HepG2 (cell line): ENCODE data around the gene STIMATE. TPM values are rescaled to one million over a fixed set of nuclear protein-coding genes. Genes with fewer than 3 reads are reported as not detected.

Experiments used
- ATAC-seq: fragments of 200-7000 bp; cut with Tn5 transposase; 3 replicates; pipeline ENCODE4 v1.9.1; 2020; ENCODE audit warnings: mild to moderate bottlenecking, moderate library complexity
- BruUV-seq: library from RNA; stranded (reverse); fragments of 400-500 nt; replicated peaks from 2 replicates; lab custom pipeline; 2021; lab: Mats Ljungman, UMichigan
- CTCF ChIA-PET: fragments of 300-600 bp; formaldehyde crosslinking; extraction: SDS; loops from one replicate; lab custom pipeline; 2021; ENCODE audit warnings: low total read pairs, inconsistent platforms, low intra/inter-chr PET ratio; lab: Yijun Ruan, JAX
- POLR2A ChIA-PET: fragments of 350-600 bp; sonication (Branson Sonifier 250); formaldehyde crosslinking; loops from one replicate; lab custom pipeline; 2020; ENCODE audit warnings: antibody characterized with exemption, inconsistent platforms; lab: Yijun Ruan, JAX
- DNase-seq: peaks from one replicate; pipeline ENCODE4 v3.0.0-alpha.2; 2015; ENCODE audit warnings: low spot score
- FAIRE-seq: peaks from 3 replicates; lab custom pipeline; 2011; peaks lifted over from hg19 to GRCh38; lab: Jason Lieb, UNC
- H2AFZ ChIP-seq: one replicate; pipeline ENCODE4 v1.6.1; 2011; ENCODE audit warnings: low read length, inconsistent platforms
- H3K27ac ChIP-seq: fragments of 300-600 bp; 3 replicates; pipeline ENCODE4 v1.8.0; 2011; ENCODE audit warnings: mixed run types, mild to moderate bottlenecking, mixed read lengths, low read length, inconsistent platforms; ENCODE audit not compliant: insufficient read depth; ENCODE audit errors: extremely low read length
- H3K27me3 ChIP-seq, 2 experiments: fragments of 200-600 bp in 1 of 2; 2 replicates in 1 of 2; 3 replicates in 1 of 2; pipeline versions ENCODE4 v1.6.0 to v1.8.0; 2011; ENCODE audit warnings: low read length in 2 of 2, mild to moderate bottlenecking in 2 of 2, moderate library complexity in 2 of 2, inconsistent platforms in 1 of 2; ENCODE audit not compliant: insufficient read depth in 2 of 2, control insufficient read depth in 1 of 2
- H3K36me3 ChIP-seq, 2 experiments: fragments of 200-600 bp in 1 of 2; replicated peaks in 1 of 2; 2 replicates in 1 of 2; 3 replicates in 1 of 2; pipeline versions ENCODE4 v1.5.1 to v1.8.0; 2011; ENCODE audit warnings: low read length in 2 of 2, inconsistent platforms in 1 of 2; ENCODE audit not compliant: insufficient read depth in 2 of 2, control insufficient read depth in 1 of 2
- H3K4me1 ChIP-seq: 2 replicates; pipeline ENCODE4 v1.5.1; 2012; ENCODE audit warnings: low read length, inconsistent platforms; ENCODE audit not compliant: insufficient read depth
- H3K4me2 ChIP-seq: 2 replicates; pipeline ENCODE4 v1.6.0; 2011; ENCODE audit warnings: low read depth, low read length, inconsistent platforms
- H3K4me3 ChIP-seq, 3 experiments: fragments of 200-600 bp in 1 of 3; sonication (generic), shearing (Covaris generic) in 1 of 3; replicated peaks in 1 of 3; 2 replicates each; pipeline ENCODE4 v1.5.1; 2011 to 2016; ENCODE audit warnings: low read length in 3 of 3, inconsistent platforms in 2 of 3, low read depth in 2 of 3, mild to moderate bottlenecking in 2 of 3, control low read depth in 1 of 3, mixed read lengths in 1 of 3; ENCODE audit not compliant: insufficient read depth in 1 of 3
- H3K79me2 ChIP-seq: one replicate; pipeline ENCODE4 v1.6.1; 2011; ENCODE audit warnings: low read length, inconsistent platforms; ENCODE audit not compliant: insufficient read depth
- H3K9ac ChIP-seq: 2 replicates; pipeline ENCODE4 v1.6.0; 2011; ENCODE audit warnings: mild to moderate bottlenecking, low read depth, low read length, inconsistent platforms; ENCODE audit not compliant: insufficient read depth
- H3K9me3 ChIP-seq: 2 replicates; pipeline ENCODE4 v1.5.1; 2012; ENCODE audit warnings: mild to moderate bottlenecking, low read length
- H4K20me1 ChIP-seq: 2 replicates; pipeline ENCODE4 v1.6.0; 2011; ENCODE audit warnings: inconsistent platforms, mild to moderate bottlenecking, low read length, moderate library complexity; ENCODE audit not compliant: insufficient read depth
- PHF21A ChIP-seq: sonication (generic); formaldehyde crosslinking; IDR thresholded peaks from 2 replicates; pipeline ENCODE4 v1.5.0; 2020; ENCODE audit warnings: mild to moderate bottlenecking, missing genetic modification reagents
- RELA ChIP-seq: sonication (generic); formaldehyde crosslinking; IDR thresholded peaks from 2 replicates; pipeline ENCODE4 v1.4.0; 2020; ENCODE audit warnings: missing genetic modification reagents
- ZNF256 ChIP-seq: sonication (generic); formaldehyde crosslinking; conservative IDR thresholded peaks from 2 replicates; pipeline ENCODE4 v1.4.0; 2020; ENCODE audit warnings: missing genetic modification reagents
- ZNF44 ChIP-seq: sonication (generic); formaldehyde crosslinking; IDR thresholded peaks from 2 replicates; pipeline ENCODE4 v1.5.1; 2020; ENCODE audit warnings: mild to moderate bottlenecking, missing genetic modification reagents
- ZNF572 ChIP-seq: sonication (generic); formaldehyde crosslinking; IDR thresholded peaks from 2 replicates; pipeline ENCODE4 v1.5.1; 2020; ENCODE audit warnings: mild to moderate bottlenecking, missing genetic modification reagents
- ZSCAN29 ChIP-seq: sonication (generic); formaldehyde crosslinking; conservative IDR thresholded peaks from 2 replicates; pipeline ENCODE4 v1.4.0; 2020; ENCODE audit warnings: mild to moderate bottlenecking, missing genetic modification reagents
- WGBS: methylation state at CpG from one replicate; pipeline ENCODE4 v1.1.6; 2017; ENCODE audit warnings: low lambda C conversion rate; 5-methylcytosine and 5-hydroxymethylcytosine counted together
- in situ Hi-C: cut with HindIII; loops from 2 replicates; pipeline ENCODE4 v1.10.0; 2017; ENCODE audit warnings: low pct_unique_long_range_greater_than_20kb; ENCODE audit not compliant: extremely low pct_ligation_motif_present
- intact Hi-C: fragments of 100-400 bp; cut with micrococcal nuclease; formaldehyde crosslinking; loops from one replicate; pipeline ENCODE4 v1.10.0; 2022; ENCODE audit not compliant: unreplicated experiment
- polyA plus RNA-seq, 8 experiments: library from polyadenylated mRNA; depleted of rRNA in 3 of 8; stranded (reverse) in 7 of 8; unstranded in 1 of 8; fragments of >200 nt; fragmentation: Illumina TruSeq in 4 of 8; extraction: Trizol in 4 of 8; gene quantifications; 2 replicates each; pipeline versions ENCODE4 v1.2.1 to v1.2.3, GENCODE V29; 2011 to 2016; ENCODE audit warnings: low read depth in 4 of 8, missing spikeins in 1 of 8, mixed read lengths in 1 of 8; ENCODE audit not compliant: insufficient read depth in 1 of 8
- total RNA-seq, 5 experiments: library from RNA; depleted of rRNA; stranded (reverse); fragments of >200 nt; fragmentation: Illumina TruSeq; extraction: Trizol; gene quantifications; 2 replicates each; pipeline ENCODE4 v1.2.3, GENCODE V29; 2016; ENCODE audit warnings: low read depth in 1 of 5
- TF ChIP-seq, protein P1 (sequence below): sonication (generic); formaldehyde crosslinking; IDR thresholded peaks from 2 replicates; pipeline ENCODE4 v1.4.0; 2020; ENCODE audit warnings: missing genetic modification reagents, mild to moderate bottlenecking, borderline replicate concordance
- TF ChIP-seq, protein P2 (sequence below): sonication (generic); formaldehyde crosslinking; IDR thresholded peaks from one replicate; pipeline ENCODE4 v1.5.1; 2020; ENCODE audit warnings: mild to moderate bottlenecking, missing genetic modification reagents; ENCODE audit errors: not compliant biosample characterization

STIMATE gene
- total and polyA plus RNA-seq, 2 of the 13 experiments (the other 11 are each of a cell fraction or from before 2014, with no cell fraction given), result 5.7 to 11.7 TPM

DNA sequence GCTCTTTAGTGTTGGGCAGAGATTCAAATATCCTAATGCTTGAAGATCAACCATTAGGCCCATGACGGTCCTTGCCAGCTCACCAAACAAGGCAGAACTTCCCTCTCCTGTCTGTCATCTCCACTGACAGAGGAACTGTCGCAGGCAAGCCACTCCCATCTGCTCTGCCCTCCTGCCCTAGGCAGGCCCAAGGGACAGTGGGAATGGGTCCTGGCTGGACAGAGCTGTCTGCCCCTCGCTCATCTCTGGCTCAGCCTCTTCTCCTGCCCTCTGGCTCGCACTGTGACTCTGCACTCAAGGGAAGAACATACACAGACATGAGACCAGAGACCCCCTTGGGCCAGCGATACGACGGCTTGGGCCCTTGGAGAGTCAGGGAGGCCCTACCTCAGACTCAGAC is 54.9 kb downstream of the STIMATE start:
- Histone ChIP-seq H3K4me2 (no peak overlapping the region), H3K27me3 (no peaks in the 10 kb centered on the region), H3K36me3 (no peaks in the 10 kb centered on the region), H3K4me1 (peaks cover 26% of the 10 kb centered on the region), H3K79me2 (no peaks in the 10 kb centered on the region), H3K9me3 (no peaks in the 10 kb centered on the region), H3K9ac (no peak overlapping the region), H4K20me1 (no peaks in the 10 kb centered on the region), H3K27ac (no peak overlapping the region), H2AFZ (no peak overlapping the region), H3K4me3 (no peak overlapping the region)
- ATAC-seq (no peak), DNase-seq (no peak), FAIRE-seq (no peak)
- TF ChIP-seq, protein P1, sequence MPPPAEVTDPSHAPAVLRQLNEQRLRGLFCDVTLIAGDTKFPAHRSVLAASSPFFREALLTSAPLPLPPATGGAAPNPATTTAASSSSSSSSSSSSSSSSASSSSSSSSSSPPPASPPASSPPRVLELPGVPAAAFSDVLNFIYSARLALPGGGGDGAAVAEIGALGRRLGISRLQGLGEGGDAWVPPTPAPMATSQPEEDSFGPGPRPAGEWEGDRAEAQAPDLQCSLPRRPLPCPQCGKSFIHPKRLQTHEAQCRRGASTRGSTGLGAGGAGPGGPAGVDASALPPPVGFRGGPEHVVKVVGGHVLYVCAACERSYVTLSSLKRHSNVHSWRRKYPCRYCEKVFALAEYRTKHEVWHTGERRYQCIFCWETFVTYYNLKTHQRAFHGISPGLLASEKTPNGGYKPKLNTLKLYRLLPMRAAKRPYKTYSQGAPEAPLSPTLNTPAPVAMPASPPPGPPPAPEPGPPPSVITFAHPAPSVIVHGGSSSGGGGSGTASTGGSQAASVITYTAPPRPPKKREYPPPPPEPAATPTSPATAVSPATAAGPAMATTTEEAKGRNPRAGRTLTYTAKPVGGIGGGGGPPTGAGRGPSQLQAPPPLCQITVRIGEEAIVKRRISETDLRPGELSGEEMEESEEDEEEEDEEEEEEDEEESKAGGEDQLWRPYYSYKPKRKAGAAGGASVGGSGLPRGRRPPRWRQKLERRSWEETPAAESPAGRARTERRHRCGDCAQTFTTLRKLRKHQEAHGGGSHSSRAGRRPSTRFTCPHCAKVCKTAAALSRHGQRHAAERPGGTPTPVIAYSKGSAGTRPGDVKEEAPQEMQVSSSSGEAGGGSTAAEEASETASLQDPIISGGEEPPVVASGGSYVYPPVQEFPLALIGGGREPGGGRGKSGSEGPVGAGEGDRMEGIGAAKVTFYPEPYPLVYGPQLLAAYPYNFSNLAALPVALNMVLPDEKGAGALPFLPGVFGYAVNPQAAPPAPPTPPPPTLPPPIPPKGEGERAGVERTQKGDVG, result no peak
- TF ChIP-seq PHF21A (CRISPR knock-in tag) (no peak), ZNF256 (no peak), ZNF572 (CRISPR knock-in tag) (no peak), ZNF44 (CRISPR knock-in tag) (no peak), RELA (no peak), ZSCAN29 (CRISPR knock-in tag) (no peak)
- TF ChIP-seq, protein P2, sequence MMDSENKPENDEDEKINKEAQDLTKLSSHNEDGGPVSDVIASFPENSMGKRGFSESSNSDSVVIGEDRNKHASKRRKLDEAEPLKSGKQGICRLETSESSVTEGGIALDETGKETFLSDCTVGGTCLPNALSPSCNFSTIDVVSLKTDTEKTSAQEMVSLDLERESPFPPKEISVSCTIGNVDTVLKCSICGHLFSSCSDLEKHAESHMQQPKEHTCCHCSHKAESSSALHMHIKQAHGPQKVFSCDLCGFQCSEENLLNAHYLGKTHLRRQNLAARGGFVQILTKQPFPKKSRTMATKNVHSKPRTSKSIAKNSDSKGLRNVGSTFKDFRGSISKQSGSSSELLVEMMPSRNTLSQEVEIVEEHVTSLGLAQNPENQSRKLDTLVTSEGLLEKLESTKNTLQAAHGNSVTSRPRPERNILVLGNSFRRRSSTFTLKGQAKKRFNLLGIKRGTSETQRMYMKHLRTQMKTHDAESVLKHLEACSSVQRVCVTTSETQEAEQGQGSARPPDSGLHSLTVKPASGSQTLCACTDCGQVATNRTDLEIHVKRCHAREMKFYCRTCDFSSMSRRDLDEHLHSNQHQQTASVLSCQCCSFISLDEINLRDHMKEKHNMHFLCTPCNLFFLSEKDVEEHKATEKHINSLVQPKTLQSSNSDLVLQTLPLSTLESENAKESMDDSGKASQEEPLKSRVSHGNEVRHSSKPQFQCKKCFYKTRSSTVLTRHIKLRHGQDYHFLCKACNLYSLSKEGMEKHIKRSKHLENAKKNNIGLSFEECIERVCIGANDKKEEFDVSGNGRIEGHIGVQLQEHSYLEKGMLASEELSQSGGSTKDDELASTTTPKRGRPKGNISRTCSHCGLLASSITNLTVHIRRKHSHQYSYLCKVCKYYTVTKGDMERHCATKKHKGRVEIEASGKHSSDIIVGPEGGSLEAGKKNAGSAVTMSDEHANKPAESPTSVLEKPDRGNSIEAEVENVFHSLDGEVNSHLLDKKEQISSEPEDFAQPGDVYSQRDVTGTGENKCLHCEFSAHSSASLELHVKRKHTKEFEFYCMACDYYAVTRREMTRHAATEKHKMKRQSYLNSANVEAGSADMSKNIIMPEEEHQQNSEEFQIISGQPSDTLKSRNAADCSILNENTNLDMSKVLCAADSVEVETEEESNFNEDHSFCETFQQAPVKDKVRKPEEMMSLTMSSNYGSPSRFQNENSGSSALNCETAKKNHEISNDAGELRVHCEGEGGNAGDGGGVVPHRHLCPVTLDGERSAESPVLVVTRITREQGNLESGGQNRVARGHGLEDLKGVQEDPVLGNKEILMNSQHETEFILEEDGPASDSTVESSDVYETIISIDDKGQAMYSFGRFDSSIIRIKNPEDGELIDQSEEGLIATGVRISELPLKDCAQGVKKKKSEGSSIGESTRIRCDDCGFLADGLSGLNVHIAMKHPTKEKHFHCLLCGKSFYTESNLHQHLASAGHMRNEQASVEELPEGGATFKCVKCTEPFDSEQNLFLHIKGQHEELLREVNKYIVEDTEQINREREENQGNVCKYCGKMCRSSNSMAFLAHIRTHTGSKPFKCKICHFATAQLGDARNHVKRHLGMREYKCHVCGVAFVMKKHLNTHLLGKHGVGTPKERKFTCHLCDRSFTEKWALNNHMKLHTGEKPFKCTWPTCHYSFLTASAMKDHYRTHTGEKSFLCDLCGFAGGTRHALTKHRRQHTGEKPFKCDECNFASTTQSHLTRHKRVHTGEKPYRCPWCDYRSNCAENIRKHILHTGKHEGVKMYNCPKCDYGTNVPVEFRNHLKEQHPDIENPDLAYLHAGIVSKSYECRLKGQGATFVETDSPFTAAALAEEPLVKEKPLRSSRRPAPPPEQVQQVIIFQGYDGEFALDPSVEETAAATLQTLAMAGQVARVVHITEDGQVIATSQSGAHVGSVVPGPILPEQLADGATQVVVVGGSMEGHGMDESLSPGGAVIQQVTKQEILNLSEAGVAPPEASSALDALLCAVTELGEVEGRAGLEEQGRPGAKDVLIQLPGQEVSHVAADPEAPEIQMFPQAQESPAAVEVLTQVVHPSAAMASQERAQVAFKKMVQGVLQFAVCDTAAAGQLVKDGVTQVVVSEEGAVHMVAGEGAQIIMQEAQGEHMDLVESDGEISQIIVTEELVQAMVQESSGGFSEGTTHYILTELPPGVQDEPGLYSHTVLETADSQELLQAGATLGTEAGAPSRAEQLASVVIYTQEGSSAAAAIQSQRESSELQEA (CRISPR knock-in tag), result no peak
- BruUV-seq, result no TSS peak
- in situ Hi-C loops (no loop called here), intact Hi-C loops (no loop called here)
- ChIA-PET POLR2A (no interaction called here), CTCF (no interaction called here)
- WGBS, result 100% methylated on average over 2 of the region's 7 CpGs
